SU-DHL-6 (cell line): ENCODE results near the gene CCDC88A.

Source experiments
- EZH2phosphoT487 ChIP-seq: fragments of 200-600 bp; sonication (generic), shearing (Covaris generic); conservative IDR thresholded peaks from 2 replicates; pipeline ENCODE4 v1.6.1; 2018; ENCODE audit warnings: mild to moderate bottlenecking, antibody characterized with exemption, low read length, moderate library complexity, mixed read lengths
- TF ChIP-seq, protein P1 (sequence below): fragments of 200-600 bp; sonication (generic); IDR thresholded peaks from one replicate; pipeline ENCODE4 v1.5.1; 2017; ENCODE audit warnings: antibody characterized with exemption, mild to moderate bottlenecking, low read length, moderate library complexity; ENCODE audit not compliant: insufficient read depth, poor library complexity, severe bottlenecking

DNA sequence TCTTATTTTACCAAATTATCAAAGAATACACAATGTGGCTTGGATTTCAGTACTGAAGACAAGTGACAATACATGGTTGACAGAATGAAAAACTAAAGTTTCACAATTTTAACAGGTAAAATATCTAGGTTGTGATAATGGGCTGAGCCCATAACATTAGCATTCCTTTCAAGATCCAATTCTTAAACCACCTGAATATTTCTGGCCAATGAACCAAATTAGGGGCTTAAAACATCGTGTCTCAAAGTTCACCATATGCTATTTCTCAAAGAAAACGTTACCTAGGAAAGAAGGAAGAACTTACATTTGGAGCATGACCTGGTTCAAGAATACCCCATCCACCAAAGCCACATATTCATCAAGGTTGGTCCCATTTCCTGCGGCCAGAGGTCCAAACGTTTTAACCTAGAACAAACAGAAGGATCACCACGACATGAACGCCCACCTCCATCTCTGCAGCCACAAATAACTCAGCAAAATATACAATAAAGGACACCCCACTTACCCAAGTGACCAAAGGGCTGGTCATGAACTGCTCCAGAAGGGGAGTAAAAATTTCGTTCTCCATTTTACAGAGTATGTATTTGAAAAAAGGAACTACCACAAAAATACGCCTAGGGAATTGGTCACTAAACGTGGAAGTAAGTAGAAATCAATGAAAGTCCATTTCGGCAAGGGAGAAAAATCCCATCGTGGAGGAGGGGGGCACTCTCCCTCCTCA, 984 bp downstream of the CCDC88A start:
- TF ChIP-seq, protein P1, sequence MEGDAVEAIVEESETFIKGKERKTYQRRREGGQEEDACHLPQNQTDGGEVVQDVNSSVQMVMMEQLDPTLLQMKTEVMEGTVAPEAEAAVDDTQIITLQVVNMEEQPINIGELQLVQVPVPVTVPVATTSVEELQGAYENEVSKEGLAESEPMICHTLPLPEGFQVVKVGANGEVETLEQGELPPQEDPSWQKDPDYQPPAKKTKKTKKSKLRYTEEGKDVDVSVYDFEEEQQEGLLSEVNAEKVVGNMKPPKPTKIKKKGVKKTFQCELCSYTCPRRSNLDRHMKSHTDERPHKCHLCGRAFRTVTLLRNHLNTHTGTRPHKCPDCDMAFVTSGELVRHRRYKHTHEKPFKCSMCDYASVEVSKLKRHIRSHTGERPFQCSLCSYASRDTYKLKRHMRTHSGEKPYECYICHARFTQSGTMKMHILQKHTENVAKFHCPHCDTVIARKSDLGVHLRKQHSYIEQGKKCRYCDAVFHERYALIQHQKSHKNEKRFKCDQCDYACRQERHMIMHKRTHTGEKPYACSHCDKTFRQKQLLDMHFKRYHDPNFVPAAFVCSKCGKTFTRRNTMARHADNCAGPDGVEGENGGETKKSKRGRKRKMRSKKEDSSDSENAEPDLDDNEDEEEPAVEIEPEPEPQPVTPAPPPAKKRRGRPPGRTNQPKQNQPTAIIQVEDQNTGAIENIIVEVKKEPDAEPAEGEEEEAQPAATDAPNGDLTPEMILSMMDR: no peak
- TF ChIP-seq EZH2phosphoT487: no peak
